ENCODE measurements around the gene ZBTB38. TPM values are rescaled to one million over a fixed set of nuclear protein-coding genes. Genes with fewer than 3 reads are reported as not detected.

The ZBTB38 gene
- total RNA-seq, 2 donors from 2014 or later, result 33.3 to 45.6 TPM

- H3K27me3 Mint-ChIP-seq, result no peaks in the 10 kb centered on the region
- H3K9me3 Mint-ChIP-seq, result peaks cover 9% of the 10 kb centered on the region
- H3K36me3 Mint-ChIP-seq (ENCODE audit: low read depth), result peaks cover 16% of the 10 kb centered on the region
- no peak overlapping the region for H3K4me3 Mint-ChIP-seq
- H3K4me1 Mint-ChIP-seq, result peaks cover 16% of the 10 kb centered on the region
- no peak overlapping the region for H3K27ac Mint-ChIP-seq
- ATAC-seq (replicated peaks), result no peak
These were observed 24.8 kb downstream of the ZBTB38 start for GRCh38 chr3:141392897-141393734.

DNA sequence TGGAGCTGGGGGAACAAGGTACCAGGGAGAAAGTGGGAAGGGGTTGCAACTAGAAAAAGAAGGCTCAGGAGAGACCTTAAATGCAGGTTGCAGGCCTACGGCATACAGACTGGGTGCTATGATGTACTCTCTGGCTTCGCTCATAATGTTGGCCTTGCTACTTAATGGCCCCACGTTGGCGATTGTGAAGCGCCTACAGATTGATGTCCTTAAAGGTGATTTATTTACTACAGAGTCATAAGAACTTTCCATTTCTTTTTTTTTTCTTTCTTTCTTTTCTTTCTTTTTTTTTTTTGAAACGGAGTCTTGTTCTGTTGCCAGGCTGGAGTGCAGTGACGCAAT, 25.4 kb downstream of the ZBTB38 start:
- peaks cover 16% of the 10 kb centered on the region for H3K36me3 Mint-ChIP-seq (ENCODE audit: low read depth)

DNA sequence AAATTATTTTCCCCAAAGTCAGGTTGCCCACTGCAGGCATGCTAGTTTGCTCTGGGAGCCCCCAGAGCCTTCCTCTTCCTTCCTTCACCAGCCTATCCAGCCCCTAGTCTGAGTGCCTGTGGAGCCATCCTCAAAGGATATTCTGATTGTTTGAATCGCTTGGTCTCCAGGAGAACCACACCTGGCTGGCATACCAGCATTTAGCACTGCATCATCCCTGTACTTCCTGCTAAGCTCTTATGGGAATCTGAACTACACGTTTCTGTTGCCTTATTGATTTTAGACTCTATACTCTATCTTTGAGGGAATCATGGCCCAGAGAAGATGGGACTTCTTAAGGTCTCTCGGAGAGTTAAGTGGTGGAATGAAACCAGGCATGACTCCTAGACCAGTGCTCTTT, 26.3 kb downstream of the ZBTB38 start:
- Mint-ChIP-seq H3K36me3 (ENCODE audit: low read depth) (peaks cover 16% of the 10 kb centered on the region), H3K27ac (peak overlapping the region; percentile 51), H3K9me3 (peaks cover 9% of the 10 kb centered on the region), H3K4me3 (peak overlapping the region; percentile 48), H3K4me1 (peaks cover 18% of the 10 kb centered on the region), H3K27me3 (no peaks in the 10 kb centered on the region)
- ATAC-seq (replicated peaks), result peak; percentile 70

More for the DNA sequence above, 25.4 kb downstream of the ZBTB38 start:
- Mint-ChIP-seq H3K4me3 (no peak overlapping the region), H3K27me3 (no peaks in the 10 kb centered on the region), H3K27ac (no peak overlapping the region), H3K4me1 (peaks cover 16% of the 10 kb centered on the region), H3K9me3 (peaks cover 9% of the 10 kb centered on the region)
- no peak for ATAC-seq (replicated peaks)

GRCh38 chr3:141395005-141395589, 26.8 kb downstream of the ZBTB38 start:
- ATAC-seq (replicated peaks), result no peak
- H3K27me3 Mint-ChIP-seq, result no peaks in the 10 kb centered on the region

GRCh38 chr3:141397996-141398395, 29.7 kb downstream of the ZBTB38 start:
- H3K4me3 Mint-ChIP-seq, result no peak overlapping the region
- no peak overlapping the region for H3K27ac Mint-ChIP-seq
- ATAC-seq (replicated peaks), result no peak
- H3K9me3 Mint-ChIP-seq, result peaks cover 9% of the 10 kb centered on the region
- peaks cover 18% of the 10 kb centered on the region for H3K36me3 Mint-ChIP-seq (ENCODE audit: low read depth)
- H3K4me1 Mint-ChIP-seq, result peaks cover 25% of the 10 kb centered on the region
- no peaks in the 10 kb centered on the region for H3K27me3 Mint-ChIP-seq

More at GRCh38 chr3:141395005-141395589, 26.8 kb downstream of the ZBTB38 start:
- peaks cover 21% of the 10 kb centered on the region for H3K4me1 Mint-ChIP-seq
- no peak overlapping the region for H3K27ac Mint-ChIP-seq
- peaks cover 16% of the 10 kb centered on the region for H3K36me3 Mint-ChIP-seq (ENCODE audit: low read depth)
- H3K9me3 Mint-ChIP-seq, result peaks cover 9% of the 10 kb centered on the region
- H3K4me3 Mint-ChIP-seq, result peak overlapping the region; percentile 48

DNA sequence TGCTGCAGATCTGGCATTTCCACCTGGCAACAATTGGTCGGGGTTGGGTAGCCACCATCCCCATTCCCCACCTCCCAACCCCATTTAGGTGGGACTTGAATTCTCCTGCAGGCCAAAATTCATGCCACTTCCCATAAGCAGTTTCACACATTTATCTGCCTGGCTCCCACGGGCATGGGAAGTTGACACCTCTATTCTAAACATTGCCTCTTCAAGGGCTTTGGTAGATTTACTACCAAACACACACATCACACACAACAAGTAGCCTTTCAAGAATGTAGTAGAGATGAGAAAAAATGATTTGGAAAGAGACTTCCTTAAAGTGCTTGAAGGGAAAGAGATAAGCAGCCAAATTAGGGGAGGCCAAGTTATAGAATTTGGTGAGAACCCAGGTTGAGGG, 30.9 kb downstream of the ZBTB38 start:
- peaks cover 9% of the 10 kb centered on the region for H3K9me3 Mint-ChIP-seq
- H3K27ac Mint-ChIP-seq, result peak overlapping the region; percentile 12
- ATAC-seq (replicated peaks), result no peak
- H3K4me3 Mint-ChIP-seq, result peak overlapping the region; percentile 58
- H3K36me3 Mint-ChIP-seq (ENCODE audit: low read depth), result peaks cover 29% of the 10 kb centered on the region
- no peaks in the 10 kb centered on the region for H3K27me3 Mint-ChIP-seq
- H3K4me1 Mint-ChIP-seq, result peaks cover 29% of the 10 kb centered on the region

DNA sequence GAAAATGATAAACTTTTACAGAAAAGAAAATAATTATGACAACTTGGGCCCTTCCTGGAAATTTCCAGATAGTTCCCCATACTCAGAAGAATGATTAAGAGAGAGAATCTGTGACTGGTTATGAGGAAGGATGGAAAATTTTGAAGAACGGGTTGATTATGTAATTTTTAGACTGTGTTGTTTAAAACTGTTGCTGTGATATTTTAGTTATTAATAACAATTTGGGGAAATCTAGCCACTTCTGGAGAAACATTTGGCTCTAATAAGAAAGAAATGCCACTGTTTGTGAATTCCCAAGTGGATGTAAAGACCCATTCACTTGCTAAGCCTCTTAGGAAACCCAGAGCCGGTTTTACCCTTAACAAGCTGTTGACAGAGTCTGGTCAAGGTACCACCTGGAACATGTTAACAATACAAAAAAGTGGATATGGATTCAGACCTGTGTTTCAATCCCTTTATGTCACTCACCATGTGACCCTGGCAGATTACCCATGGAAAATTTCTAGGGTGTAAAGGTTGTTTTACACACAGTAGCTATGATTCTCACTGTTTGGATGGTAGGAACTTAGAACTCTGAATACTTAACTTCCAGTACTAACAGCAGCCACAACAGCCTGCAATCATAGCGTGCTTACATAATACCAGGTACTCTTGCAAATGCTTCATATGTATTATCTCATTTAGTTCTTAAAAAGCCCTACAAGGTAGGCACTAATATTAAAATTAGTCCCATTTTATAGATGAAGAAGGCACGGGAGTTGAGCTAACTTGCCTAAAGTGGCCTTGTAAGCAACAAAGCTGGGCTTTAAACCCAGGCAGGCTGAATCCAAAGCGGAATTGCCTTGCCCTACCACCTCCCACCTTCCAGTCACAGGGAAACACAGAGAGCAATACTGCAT, 32.0 kb downstream of the ZBTB38 start:
- peak overlapping the region; percentile 58 for H3K4me3 Mint-ChIP-seq

DNA sequence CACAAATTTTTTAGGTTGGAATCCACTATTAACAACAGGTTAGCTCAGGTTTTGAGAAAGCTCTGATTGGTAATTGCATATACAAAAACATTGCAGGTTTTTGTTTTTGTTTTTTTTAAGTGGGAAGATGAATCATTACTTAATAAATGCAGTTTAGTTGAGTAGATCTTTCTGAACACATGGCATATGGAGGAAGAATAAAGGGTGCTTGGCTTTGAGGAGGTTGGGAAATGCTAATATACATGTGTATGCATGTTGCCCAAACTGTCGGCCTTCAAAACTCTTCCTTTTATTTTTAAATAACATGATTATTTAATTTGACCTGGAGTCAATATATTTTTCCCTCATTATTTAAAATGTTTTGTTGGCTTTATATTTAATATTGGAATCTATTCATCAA, 32.8 kb downstream of the ZBTB38 start:
- no peak for ATAC-seq (replicated peaks)
- Mint-ChIP-seq H3K4me1 (peaks cover 31% of the 10 kb centered on the region), H3K27ac (peak overlapping the region; percentile 83), H3K36me3 (ENCODE audit: low read depth) (peaks cover 48% of the 10 kb centered on the region), H3K9me3 (peaks cover 9% of the 10 kb centered on the region), H3K27me3 (no peaks in the 10 kb centered on the region), H3K4me3 (peak overlapping the region; percentile 58)

More for the DNA sequence above, 32.0 kb downstream of the ZBTB38 start:
- no peaks in the 10 kb centered on the region for H3K27me3 Mint-ChIP-seq
- H3K36me3 Mint-ChIP-seq (ENCODE audit: low read depth), result peaks cover 40% of the 10 kb centered on the region
- H3K4me1 Mint-ChIP-seq, result peaks cover 25% of the 10 kb centered on the region
- H3K9me3 Mint-ChIP-seq, result peaks cover 9% of the 10 kb centered on the region
- peak overlapping the region; percentile 83 for H3K27ac Mint-ChIP-seq
- peak; percentile 5 for ATAC-seq (replicated peaks)

GRCh38 chr3:141401573-141402475, 33.5 kb downstream of the ZBTB38 start:
- H3K4me3 Mint-ChIP-seq, result peak overlapping the region; percentile 58

GRCh38 chr3:141402476-141403171, 34.3 kb downstream of the ZBTB38 start:
- H3K4me1 Mint-ChIP-seq, result peaks cover 29% of the 10 kb centered on the region
- no peaks in the 10 kb centered on the region for H3K27me3 Mint-ChIP-seq
- peaks cover 48% of the 10 kb centered on the region for H3K36me3 Mint-ChIP-seq (ENCODE audit: low read depth)
- ATAC-seq (replicated peaks), result peak; percentile 73
- H3K9me3 Mint-ChIP-seq, result no peaks in the 10 kb centered on the region
- peak overlapping the region; percentile 87 for H3K27ac Mint-ChIP-seq
- peak overlapping the region; percentile 89 for H3K4me3 Mint-ChIP-seq

More at GRCh38 chr3:141401573-141402475, 33.5 kb downstream of the ZBTB38 start:
- Mint-ChIP-seq H3K27me3 (no peaks in the 10 kb centered on the region), H3K36me3 (ENCODE audit: low read depth) (peaks cover 48% of the 10 kb centered on the region), H3K9me3 (peaks cover 6% of the 10 kb centered on the region), H3K4me1 (peaks cover 36% of the 10 kb centered on the region), H3K27ac (peak overlapping the region; percentile 78)
- peak; percentile 84 for ATAC-seq (replicated peaks)

DNA sequence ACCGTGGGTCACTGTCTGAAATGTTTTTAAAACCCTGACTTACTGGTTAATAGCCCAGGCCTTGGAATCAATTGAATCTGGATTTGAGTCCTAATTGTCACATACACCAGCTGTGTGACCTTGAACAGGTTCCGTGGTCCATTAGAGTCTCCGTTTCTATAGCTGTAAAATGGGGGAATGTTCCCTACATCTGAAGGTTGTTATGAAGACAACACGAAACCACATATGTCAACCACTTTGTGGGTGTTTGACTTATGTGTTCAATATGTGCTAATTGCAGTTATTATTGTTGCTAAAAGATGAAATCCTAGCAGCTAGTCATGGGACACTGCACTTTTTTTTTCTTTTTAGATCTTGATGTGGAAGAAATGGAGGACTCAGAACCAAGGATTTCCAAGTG, 35.3 kb downstream of the ZBTB38 start:
- peak overlapping the region; percentile 87 for H3K27ac Mint-ChIP-seq

DNA sequence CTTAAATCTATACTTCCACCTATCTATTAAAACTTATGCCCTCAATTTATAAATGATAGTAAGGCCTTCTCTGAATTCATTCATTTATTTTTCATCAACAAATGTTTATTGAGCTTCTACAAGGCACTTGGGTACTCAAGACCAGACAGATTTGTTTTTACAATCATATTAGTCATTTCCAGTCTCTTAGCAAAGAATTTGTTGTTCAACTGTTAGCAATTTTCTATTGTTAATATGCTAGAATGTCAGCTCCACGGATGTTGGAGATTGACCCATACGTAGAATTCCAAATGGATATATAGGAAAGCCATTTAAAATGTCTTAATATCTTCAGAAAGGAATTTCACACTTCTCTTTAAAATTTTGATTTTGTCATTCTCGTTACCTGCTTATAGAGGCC, 36.7 kb downstream of the ZBTB38 start:
- Mint-ChIP-seq H3K36me3 (ENCODE audit: low read depth) (peaks cover 66% of the 10 kb centered on the region), H3K27me3 (no peaks in the 10 kb centered on the region), H3K27ac (peak overlapping the region; percentile 61), H3K9me3 (no peaks in the 10 kb centered on the region), H3K4me1 (peaks cover 27% of the 10 kb centered on the region), H3K4me3 (peak overlapping the region; percentile 89)
- no peak for ATAC-seq (replicated peaks)

More for the DNA sequence above, 35.3 kb downstream of the ZBTB38 start:
- Mint-ChIP-seq H3K9me3 (no peaks in the 10 kb centered on the region), H3K4me3 (peak overlapping the region; percentile 89), H3K36me3 (ENCODE audit: low read depth) (peaks cover 57% of the 10 kb centered on the region), H3K4me1 (peaks cover 29% of the 10 kb centered on the region), H3K27me3 (no peaks in the 10 kb centered on the region)
- ATAC-seq (replicated peaks), result no peak

GRCh38 chr3:141405591-141405990, 37.3 kb downstream of the ZBTB38 start:
- H3K4me1 Mint-ChIP-seq, result peaks cover 27% of the 10 kb centered on the region
- H3K4me3 Mint-ChIP-seq, result peak overlapping the region; percentile 89
- H3K36me3 Mint-ChIP-seq (ENCODE audit: low read depth), result peaks cover 66% of the 10 kb centered on the region
- ATAC-seq (replicated peaks), result no peak
- no peaks in the 10 kb centered on the region for H3K9me3 Mint-ChIP-seq
- H3K27ac Mint-ChIP-seq, result peak overlapping the region; percentile 61
- H3K27me3 Mint-ChIP-seq, result no peaks in the 10 kb centered on the region
